HG03457 (cell line): Measurements from ENCODE around the gene THAP4.
"Not testable (repeated sequence)": the region's sequence is repeated elsewhere in the genome, so short reads cannot be mapped to it uniquely, and the experiment has no call there.

Source experiments
- ATAC-seq: cut with Tn5 transposase; IDR thresholded peaks from one replicate; pipeline ENCODE4 v1.9.1; 2021; ENCODE audit warnings: moderate number of reproducible peaks; ENCODE audit not compliant: unreplicated experiment

The THAP4 gene

GRCh38 chr2:241666627-241667400 lies 29.9 kb upstream of the THAP4 start:
- ATAC-seq, result no peak

GRCh38 chr2:241665731-241666440 lies 28.9 kb upstream of the THAP4 start:
- no peak for ATAC-seq

GRCh38 chr2:241662731-241663130 lies 25.8 kb upstream of the THAP4 start:
- ATAC-seq, result not testable (repeated sequence)

GRCh38 chr2:241660593-241661213 lies 23.7 kb upstream of the THAP4 start:
- no peak for ATAC-seq

- ATAC-seq, result no peak
These were observed 22.3 kb upstream of the THAP4 start for GRCh38 chr2:241659150-241659739.

- no peak for ATAC-seq
These were observed 21.3 kb upstream of the THAP4 start for GRCh38 chr2:241658296-241658695.

- ATAC-seq, result no peak
These were observed 20.9 kb upstream of the THAP4 start for GRCh38 chr2:241657786-241658254.

GRCh38 chr2:241656190-241656741 lies 19.3 kb upstream of the THAP4 start:
- no peak for ATAC-seq

GRCh38 chr2:241655516-241656189 lies 18.7 kb upstream of the THAP4 start:
- ATAC-seq, result no peak

GRCh38 chr2:241654551-241654950 lies 17.6 kb upstream of the THAP4 start:
- no peak for ATAC-seq

- ATAC-seq, result no peak
These were observed 16.3 kb upstream of the THAP4 start for GRCh38 chr2:241653210-241653750.

- no peak for ATAC-seq
These were observed 15.8 kb upstream of the THAP4 start for GRCh38 chr2:241652722-241653121.

- ATAC-seq, result no peak
These were observed 15.2 kb upstream of the THAP4 start for GRCh38 chr2:241652142-241652541.

GRCh38 chr2:241649927-241650326 lies 13.0 kb upstream of the THAP4 start:
- ATAC-seq, result no peak

- no peak for ATAC-seq
These were observed 12.4 kb upstream of the THAP4 start for GRCh38 chr2:241649404-241649803.

GRCh38 chr2:241648453-241648852 lies 11.5 kb upstream of the THAP4 start:
- no peak for ATAC-seq

- ATAC-seq, result no peak
These were observed 9.1 kb upstream of the THAP4 start for GRCh38 chr2:241645915-241646645.

GRCh38 chr2:241645056-241645914 lies 8.3 kb upstream of the THAP4 start:
- ATAC-seq, result no peak

GRCh38 chr2:241641631-241642030 lies 4.7 kb upstream of the THAP4 start:
- ATAC-seq, result no peak
